Osteoblast (primary cell): ENCODE measurements around the gene CCDC120. TPM values are rescaled to one million over a fixed set of nuclear protein-coding genes. Genes with fewer than 3 reads are reported as not detected.

Source experiments
- DNase-seq: peaks from one replicate; pipeline ENCODE4 v3.0.0; 2011; ENCODE audit warnings: low spot score, mixed read lengths; ENCODE audit not compliant: insufficient read length; ENCODE audit errors: missing footprints
- H2AFZ ChIP-seq: 2 replicates; pipeline ENCODE4 v1.6.0; 2011; ENCODE audit warnings: mild to moderate bottlenecking, low read length
- H3K27ac ChIP-seq: 2 replicates; pipeline ENCODE4 v1.5.1; 2011; ENCODE audit warnings: mild to moderate bottlenecking, low read depth, low read length, moderate library complexity
- H3K27me3 ChIP-seq: 2 replicates; pipeline ENCODE4 v1.6.0; 2012; ENCODE audit warnings: mild to moderate bottlenecking, control low read depth, inconsistent platforms, low read length, moderate library complexity; ENCODE audit not compliant: insufficient read depth
- H3K36me3 ChIP-seq: 2 replicates; pipeline ENCODE4 v1.5.1; 2011; ENCODE audit warnings: mild to moderate bottlenecking, low read length, control low read depth, moderate library complexity; ENCODE audit not compliant: insufficient read depth
- H3K4me1 ChIP-seq: 2 replicates; pipeline ENCODE4 v1.5.1; 2011; ENCODE audit warnings: mild to moderate bottlenecking, low read length, control low read depth, moderate library complexity; ENCODE audit not compliant: insufficient read depth
- H3K4me2 ChIP-seq: 2 replicates; pipeline ENCODE4 v1.6.0; 2011; ENCODE audit warnings: mild to moderate bottlenecking, low read length; ENCODE audit not compliant: insufficient read depth
- H3K4me3 ChIP-seq: fragments of 200-600 bp; sonication (generic); 3 replicates; pipeline ENCODE4 v1.5.1; 2012; ENCODE audit warnings: mild to moderate bottlenecking, low read length, inconsistent platforms; ENCODE audit not compliant: insufficient read depth
- H3K79me2 ChIP-seq: 2 replicates; pipeline ENCODE4 v1.6.0; 2012; ENCODE audit warnings: mild to moderate bottlenecking, low read length, control low read depth, inconsistent platforms; ENCODE audit not compliant: insufficient read depth
- H3K9me3 ChIP-seq: 2 replicates; pipeline ENCODE4 v1.5.1; 2011; ENCODE audit warnings: low read depth, low read length, control low read depth
- H4K20me1 ChIP-seq: 2 replicates; pipeline ENCODE4 v1.6.0; 2012; ENCODE audit warnings: mild to moderate bottlenecking, low read length, control low read depth; ENCODE audit not compliant: insufficient read depth
- total RNA-seq: library from RNA; depleted of rRNA; stranded (reverse); fragments of >200 nt; gene quantifications from 2 replicates; pipeline ENCODE4 v1.2.3, GENCODE V29; 2012
- TF ChIP-seq, protein P1 (sequence below): IDR thresholded peaks from 2 replicates; pipeline ENCODE4 v1.5.1; 2011; ENCODE audit warnings: mild to moderate bottlenecking, low read depth, low read length, moderate library complexity; ENCODE audit errors: extremely low read depth

CCDC120 gene
- total RNA-seq, 1 donor, result 1.1 TPM

DNA sequence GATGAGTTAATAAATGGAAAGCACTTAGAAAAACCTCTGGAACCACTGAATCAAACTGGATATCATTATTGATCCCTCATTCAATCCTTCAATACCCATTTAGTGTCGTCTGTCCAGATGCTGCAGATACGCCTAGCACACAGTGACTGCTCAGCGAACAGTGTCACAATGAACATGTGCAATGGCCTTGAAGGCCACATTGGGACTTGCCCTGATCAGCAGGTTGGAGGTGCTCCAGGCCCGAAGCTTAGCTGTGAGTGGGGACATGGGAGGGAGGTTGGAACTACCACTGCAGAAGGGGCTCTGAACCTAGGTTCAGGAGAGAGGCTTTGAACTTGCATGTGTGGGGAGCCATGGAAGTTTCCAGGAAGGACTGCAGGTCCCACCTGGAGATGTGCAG lies 47.5 kb downstream of the CCDC120 start:
- Histone ChIP-seq H3K79me2 (no peaks in the 10 kb centered on the region), H3K9me3 (no peaks in the 10 kb centered on the region), H3K4me3 (no peak overlapping the region), H2AFZ (no peak overlapping the region), H3K4me1 (no peaks in the 10 kb centered on the region), H3K27me3 (no peaks in the 10 kb centered on the region), H3K27ac (no peak overlapping the region), H4K20me1 (no peaks in the 10 kb centered on the region), H3K36me3 (no peaks in the 10 kb centered on the region), H3K4me2 (no peak overlapping the region)
- DNase-seq, result no peak
- TF ChIP-seq, protein P1, sequence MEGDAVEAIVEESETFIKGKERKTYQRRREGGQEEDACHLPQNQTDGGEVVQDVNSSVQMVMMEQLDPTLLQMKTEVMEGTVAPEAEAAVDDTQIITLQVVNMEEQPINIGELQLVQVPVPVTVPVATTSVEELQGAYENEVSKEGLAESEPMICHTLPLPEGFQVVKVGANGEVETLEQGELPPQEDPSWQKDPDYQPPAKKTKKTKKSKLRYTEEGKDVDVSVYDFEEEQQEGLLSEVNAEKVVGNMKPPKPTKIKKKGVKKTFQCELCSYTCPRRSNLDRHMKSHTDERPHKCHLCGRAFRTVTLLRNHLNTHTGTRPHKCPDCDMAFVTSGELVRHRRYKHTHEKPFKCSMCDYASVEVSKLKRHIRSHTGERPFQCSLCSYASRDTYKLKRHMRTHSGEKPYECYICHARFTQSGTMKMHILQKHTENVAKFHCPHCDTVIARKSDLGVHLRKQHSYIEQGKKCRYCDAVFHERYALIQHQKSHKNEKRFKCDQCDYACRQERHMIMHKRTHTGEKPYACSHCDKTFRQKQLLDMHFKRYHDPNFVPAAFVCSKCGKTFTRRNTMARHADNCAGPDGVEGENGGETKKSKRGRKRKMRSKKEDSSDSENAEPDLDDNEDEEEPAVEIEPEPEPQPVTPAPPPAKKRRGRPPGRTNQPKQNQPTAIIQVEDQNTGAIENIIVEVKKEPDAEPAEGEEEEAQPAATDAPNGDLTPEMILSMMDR, result no peak

DNA sequence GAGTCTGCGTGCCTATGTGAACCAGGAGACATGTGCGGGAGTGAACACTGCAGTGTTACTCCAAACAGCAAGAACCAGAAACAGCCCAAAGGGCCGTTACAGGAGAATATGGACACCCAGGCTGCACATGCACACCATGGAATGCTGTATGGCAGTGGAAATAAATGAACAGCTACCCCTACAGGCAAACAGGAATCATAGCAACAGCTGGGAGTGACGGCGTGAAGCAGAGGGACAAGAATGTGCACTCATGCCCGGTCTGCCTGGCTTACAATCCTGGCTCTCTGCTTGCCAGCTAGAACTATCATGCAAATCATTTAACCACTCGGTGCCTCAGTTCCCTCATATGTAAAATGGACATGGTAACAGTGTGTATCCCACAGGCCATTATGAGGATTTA lies 48.1 kb downstream of the CCDC120 start:
- Histone ChIP-seq H2AFZ (no peak overlapping the region), H3K36me3 (peaks cover 1% of the 10 kb centered on the region), H3K79me2 (no peaks in the 10 kb centered on the region), H3K4me3 (no peak overlapping the region), H3K4me2 (no peak overlapping the region), H3K9me3 (no peaks in the 10 kb centered on the region), H3K27ac (no peak overlapping the region), H3K27me3 (no peaks in the 10 kb centered on the region), H4K20me1 (no peaks in the 10 kb centered on the region), H3K4me1 (no peaks in the 10 kb centered on the region)
- TF ChIP-seq, protein P1, result peak; percentile 47
- peak; percentile 83 for DNase-seq

GRCh38 chrX:49108641-49109040 lies 49.8 kb downstream of the CCDC120 start:
- peak; percentile 62 for DNase-seq
- no peaks in the 10 kb centered on the region for H3K4me1 ChIP-seq
- H3K27me3 ChIP-seq, result no peaks in the 10 kb centered on the region
- TF ChIP-seq, protein P1, result no peak
- H3K4me3 ChIP-seq, result no peak overlapping the region
- no peaks in the 10 kb centered on the region for H3K9me3 ChIP-seq
- H3K79me2 ChIP-seq, result no peaks in the 10 kb centered on the region
- no peak overlapping the region for H2AFZ ChIP-seq
- no peaks in the 10 kb centered on the region for H4K20me1 ChIP-seq
- no peak overlapping the region for H3K4me2 ChIP-seq
- peaks cover 9% of the 10 kb centered on the region for H3K36me3 ChIP-seq
- H3K27ac ChIP-seq, result no peak overlapping the region

GRCh38 chrX:49110417-49110816 lies 51.6 kb downstream of the CCDC120 start:
- Histone ChIP-seq H3K79me2 (no peaks in the 10 kb centered on the region), H3K4me3 (no peak overlapping the region), H3K9me3 (no peaks in the 10 kb centered on the region), H2AFZ (no peak overlapping the region), H3K4me2 (no peak overlapping the region), H3K4me1 (no peaks in the 10 kb centered on the region), H3K27ac (no peak overlapping the region), H4K20me1 (no peaks in the 10 kb centered on the region), H3K27me3 (no peaks in the 10 kb centered on the region), H3K36me3 (peaks cover 12% of the 10 kb centered on the region)
- TF ChIP-seq, protein P1, result no peak
- no peak for DNase-seq
